OCI-LY1 (cell line): ENCODE data around the gene DNAH17.

Source experiments
- H2AFZ ChIP-seq: fragments of 200-600 bp; sonication (generic), shearing (Covaris generic); 2 replicates; pipeline ENCODE4 v1.6.0; 2014; ENCODE audit warnings: antibody characterized with exemption, mild to moderate bottlenecking, low read length
- H3F3A ChIP-seq: fragments of 200-600 bp; sonication (generic), shearing (Covaris generic); 2 replicates; pipeline ENCODE4 v1.6.0; 2014; ENCODE audit warnings: mild to moderate bottlenecking, antibody characterized with exemption, low read length, moderate library complexity; ENCODE audit not compliant: insufficient read depth
- H3K27ac ChIP-seq: fragments of 200-600 bp; sonication (generic); 2 replicates; pipeline ENCODE4 v1.5.1; 2014; ENCODE audit warnings: low read length, mixed run types, mild to moderate bottlenecking, low read depth; ENCODE audit not compliant: poor library complexity, severe bottlenecking
- H3K27me3 ChIP-seq: fragments of 200-600 bp; sonication (generic); 2 replicates; pipeline ENCODE4 v1.6.0; 2014; ENCODE audit warnings: antibody characterized with exemption, mild to moderate bottlenecking, low read length, moderate library complexity; ENCODE audit not compliant: insufficient read depth
- H3K36me3 ChIP-seq: fragments of 200-600 bp; sonication (generic); 2 replicates; pipeline ENCODE4 v1.6.1; 2014; ENCODE audit warnings: mild to moderate bottlenecking, antibody characterized with exemption, low read length, moderate library complexity, mixed read lengths; ENCODE audit not compliant: insufficient read depth
- H3K4me1 ChIP-seq: fragments of 200-600 bp; sonication (generic); 2 replicates; pipeline ENCODE4 v1.5.1; 2014; ENCODE audit warnings: mild to moderate bottlenecking, low read length, moderate library complexity; ENCODE audit not compliant: insufficient read depth, severe bottlenecking
- H3K4me2 ChIP-seq: fragments of 200-600 bp; sonication (generic), shearing (Covaris generic); 2 replicates; pipeline ENCODE4 v1.6.1; 2014; ENCODE audit warnings: low read length
- H3K4me3 ChIP-seq: fragments of 200-600 bp; sonication (generic); 2 replicates; pipeline ENCODE4 v1.5.1; 2014; ENCODE audit warnings: low read length, low read depth, mild to moderate bottlenecking, mixed read lengths; ENCODE audit not compliant: poor library complexity, severe bottlenecking
- H3K79me2 ChIP-seq: fragments of 200-600 bp; shearing (Covaris generic); 2 replicates; pipeline ENCODE4 v1.6.1; 2016; ENCODE audit warnings: mixed run types, low read length, mixed read lengths; ENCODE audit not compliant: insufficient read depth
- H3K9ac ChIP-seq: fragments of 200-600 bp; sonication (generic), shearing (Covaris generic); 2 replicates; pipeline ENCODE4 v1.6.1; 2014; ENCODE audit warnings: mild to moderate bottlenecking, low read length, mixed read lengths
- H3K9me2 ChIP-seq: fragments of 200-600 bp; sonication (generic), shearing (Covaris generic); 2 replicates; pipeline ENCODE4 v1.6.1; 2014; ENCODE audit warnings: low read depth, mild to moderate bottlenecking, low read length, mixed read lengths
- H3K9me3 ChIP-seq: fragments of 200-600 bp; shearing (Covaris generic); 2 replicates; pipeline ENCODE4 v1.6.1; 2014; ENCODE audit warnings: low read length, mixed read lengths
- H4K20me1 ChIP-seq: fragments of 200-600 bp; sonication (generic), shearing (Covaris generic); 2 replicates; pipeline ENCODE4 v1.6.0; 2016; ENCODE audit warnings: mild to moderate bottlenecking, low read length; ENCODE audit not compliant: insufficient read depth
- EZH2 ChIP-seq: fragments of 200-600 bp; sonication (generic), shearing (Covaris generic); IDR thresholded peaks from 2 replicates; pipeline ENCODE4 v1.8.0; 2017; ENCODE audit warnings: borderline replicate concordance, mixed run types, mild to moderate bottlenecking, antibody characterized with exemption, low read length, moderate library complexity, mixed read lengths
- TF ChIP-seq, protein P1 (sequence below): fragments of 200-600 bp; sonication (generic), shearing (Covaris generic); IDR thresholded peaks from 2 replicates; pipeline ENCODE4 v1.5.1; 2017; ENCODE audit warnings: mild to moderate bottlenecking, antibody characterized with exemption, low read length, moderate library complexity, mixed read lengths

DNAH17 gene

DNA sequence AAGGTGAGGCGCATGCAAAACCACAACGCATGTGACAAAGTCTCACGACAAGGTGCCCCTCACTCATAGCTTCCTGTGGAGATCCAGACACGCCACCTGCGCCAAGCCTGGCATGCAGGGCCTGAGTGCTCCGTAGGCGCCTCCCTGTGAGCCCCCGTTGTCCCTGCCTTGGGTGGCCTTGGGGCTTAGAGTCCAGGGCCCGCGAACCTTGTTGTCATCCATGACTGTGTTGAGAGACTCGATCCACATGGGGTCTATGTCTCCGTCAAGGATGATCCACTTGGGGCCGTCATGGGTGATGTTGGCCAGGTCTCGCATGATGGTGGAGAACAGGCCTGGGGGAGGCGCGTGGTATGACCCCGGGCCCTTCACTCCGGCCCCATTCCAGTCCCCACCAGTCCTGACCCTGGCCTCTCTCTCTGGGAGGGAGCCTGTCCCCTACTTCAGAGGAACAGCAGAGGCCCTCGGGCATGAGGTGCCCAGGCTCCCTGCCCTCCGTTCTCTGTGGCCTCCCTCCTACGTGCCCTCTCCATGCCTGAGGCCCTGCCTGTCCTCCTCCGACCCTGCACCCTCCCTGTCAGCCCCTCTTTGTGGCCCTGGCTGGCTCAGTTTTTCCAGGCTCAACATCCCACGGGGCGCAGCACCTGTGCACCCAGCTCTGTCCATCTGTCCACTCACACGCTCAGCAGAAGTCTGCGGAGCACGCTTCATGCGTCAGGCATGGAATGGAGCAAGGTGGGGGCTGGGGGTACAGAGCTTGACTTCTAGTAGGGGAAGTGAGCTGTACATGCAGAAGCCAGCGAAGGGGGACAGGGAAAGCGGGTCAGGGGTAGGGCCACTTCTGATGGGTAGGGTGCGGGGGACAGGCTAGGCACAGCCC is 85.7 kb downstream of the DNAH17 start:
- Histone ChIP-seq H3K9me3 (no peaks in the 10 kb centered on the region), H4K20me1 (no peaks in the 10 kb centered on the region), H3K9me2 (no peaks in the 10 kb centered on the region), H3K79me2 (no peaks in the 10 kb centered on the region), H3K27me3 (0 out of 2 replicates have a peak, but pooled peaks cover 5% of the 10 kb centered on the region), H3K4me3 (no peak overlapping the region), H3F3A (no peaks in the 10 kb centered on the region), H3K9ac (no peak overlapping the region), H3K36me3 (no peaks in the 10 kb centered on the region), H3K4me2 (no peak overlapping the region), H3K27ac (no peak overlapping the region), H3K4me1 (no peaks in the 10 kb centered on the region), H2AFZ (no peak overlapping the region)
- TF ChIP-seq, protein P1, sequence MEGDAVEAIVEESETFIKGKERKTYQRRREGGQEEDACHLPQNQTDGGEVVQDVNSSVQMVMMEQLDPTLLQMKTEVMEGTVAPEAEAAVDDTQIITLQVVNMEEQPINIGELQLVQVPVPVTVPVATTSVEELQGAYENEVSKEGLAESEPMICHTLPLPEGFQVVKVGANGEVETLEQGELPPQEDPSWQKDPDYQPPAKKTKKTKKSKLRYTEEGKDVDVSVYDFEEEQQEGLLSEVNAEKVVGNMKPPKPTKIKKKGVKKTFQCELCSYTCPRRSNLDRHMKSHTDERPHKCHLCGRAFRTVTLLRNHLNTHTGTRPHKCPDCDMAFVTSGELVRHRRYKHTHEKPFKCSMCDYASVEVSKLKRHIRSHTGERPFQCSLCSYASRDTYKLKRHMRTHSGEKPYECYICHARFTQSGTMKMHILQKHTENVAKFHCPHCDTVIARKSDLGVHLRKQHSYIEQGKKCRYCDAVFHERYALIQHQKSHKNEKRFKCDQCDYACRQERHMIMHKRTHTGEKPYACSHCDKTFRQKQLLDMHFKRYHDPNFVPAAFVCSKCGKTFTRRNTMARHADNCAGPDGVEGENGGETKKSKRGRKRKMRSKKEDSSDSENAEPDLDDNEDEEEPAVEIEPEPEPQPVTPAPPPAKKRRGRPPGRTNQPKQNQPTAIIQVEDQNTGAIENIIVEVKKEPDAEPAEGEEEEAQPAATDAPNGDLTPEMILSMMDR = no peak
- no peak for TF ChIP-seq EZH2

DNA sequence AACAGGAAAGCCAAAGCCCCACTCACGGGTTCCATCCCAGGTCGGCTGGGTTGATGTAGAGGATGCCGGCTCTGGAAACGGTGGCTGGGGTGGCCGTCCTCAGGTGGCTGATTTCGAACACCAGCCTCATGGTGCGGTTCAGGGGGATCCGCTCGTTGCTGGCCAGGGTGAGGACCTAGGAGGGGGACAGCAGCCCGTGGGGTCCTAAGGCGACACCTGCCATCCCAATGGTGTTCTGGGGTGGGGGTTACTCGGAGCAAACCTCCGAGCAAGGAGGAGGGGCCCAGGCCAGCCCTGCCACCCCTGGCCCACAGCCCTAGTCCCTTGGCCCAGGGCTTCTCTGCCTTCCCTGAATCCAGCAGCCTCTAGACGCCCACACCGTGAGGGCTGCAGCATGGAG is 86.5 kb downstream of the DNAH17 start:
- Histone ChIP-seq H3K4me3 (no peak overlapping the region), H3K27me3 (0 out of 2 replicates have a peak, but pooled peaks cover 5% of the 10 kb centered on the region), H4K20me1 (no peaks in the 10 kb centered on the region), H3K9me2 (no peaks in the 10 kb centered on the region), H3K9me3 (no peaks in the 10 kb centered on the region), H3K36me3 (no peaks in the 10 kb centered on the region), H3K4me1 (no peaks in the 10 kb centered on the region), H3K4me2 (no peak overlapping the region), H3K27ac (no peak overlapping the region), H3K79me2 (no peaks in the 10 kb centered on the region), H2AFZ (no peak overlapping the region), H3F3A (no peaks in the 10 kb centered on the region), H3K9ac (no peak overlapping the region)
- TF ChIP-seq EZH2 = no peak
- TF ChIP-seq, protein P1 = no peak

- Histone ChIP-seq H3K4me2 (no peak overlapping the region), H3K9ac (no peak overlapping the region), H2AFZ (no peak overlapping the region), H3K27ac (no peak overlapping the region), H3K4me3 (no peak overlapping the region), H3K9me3 (no peaks in the 10 kb centered on the region), H3K79me2 (no peaks in the 10 kb centered on the region), H3K36me3 (no peaks in the 10 kb centered on the region), H3K9me2 (no peaks in the 10 kb centered on the region), H3K27me3 (0 out of 2 replicates have a peak, but pooled peaks cover 5% of the 10 kb centered on the region), H3F3A (no peaks in the 10 kb centered on the region), H3K4me1 (no peaks in the 10 kb centered on the region), H4K20me1 (no peaks in the 10 kb centered on the region)
- no peak for TF ChIP-seq EZH2
- TF ChIP-seq, protein P1 = no peak
Measured at GRCh38 chr17:78490156-78490555, 87.0 kb downstream of the DNAH17 start.
